ENCODE measurements around the gene WTAP. TPM values are rescaled to one million over a fixed set of nuclear protein-coding genes. Genes with fewer than 3 reads are reported as not detected.

The WTAP gene
- 100 to 1,000 TPM in 2 of 4 donors, 10 to 100 TPM in 2; 74.8 to 202 (median 133) TPM for total RNA-seq

GRCh38 chr6:159726918-159727716 is at the start of gene WTAP:
Gene WTAP (plus strand): TSS chr6:159727506. CDS start chr6:159736266, 8,760 bp downstream.
- ATAC-seq (ENCODE audit: low FRiP score) = peak; percentile 91
- TF ChIP-seq, protein P1, sequence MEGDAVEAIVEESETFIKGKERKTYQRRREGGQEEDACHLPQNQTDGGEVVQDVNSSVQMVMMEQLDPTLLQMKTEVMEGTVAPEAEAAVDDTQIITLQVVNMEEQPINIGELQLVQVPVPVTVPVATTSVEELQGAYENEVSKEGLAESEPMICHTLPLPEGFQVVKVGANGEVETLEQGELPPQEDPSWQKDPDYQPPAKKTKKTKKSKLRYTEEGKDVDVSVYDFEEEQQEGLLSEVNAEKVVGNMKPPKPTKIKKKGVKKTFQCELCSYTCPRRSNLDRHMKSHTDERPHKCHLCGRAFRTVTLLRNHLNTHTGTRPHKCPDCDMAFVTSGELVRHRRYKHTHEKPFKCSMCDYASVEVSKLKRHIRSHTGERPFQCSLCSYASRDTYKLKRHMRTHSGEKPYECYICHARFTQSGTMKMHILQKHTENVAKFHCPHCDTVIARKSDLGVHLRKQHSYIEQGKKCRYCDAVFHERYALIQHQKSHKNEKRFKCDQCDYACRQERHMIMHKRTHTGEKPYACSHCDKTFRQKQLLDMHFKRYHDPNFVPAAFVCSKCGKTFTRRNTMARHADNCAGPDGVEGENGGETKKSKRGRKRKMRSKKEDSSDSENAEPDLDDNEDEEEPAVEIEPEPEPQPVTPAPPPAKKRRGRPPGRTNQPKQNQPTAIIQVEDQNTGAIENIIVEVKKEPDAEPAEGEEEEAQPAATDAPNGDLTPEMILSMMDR (IDR thresholded peaks at IDR 0.05) = no peak
- peak; percentile 79 for DNase-seq (ENCODE audit: low spot score)

GRCh38 chr6:159677506-159678165 is 49.7 kb upstream of the WTAP start:
- peak; percentile 36 for ATAC-seq (ENCODE audit: low FRiP score)
- DNase-seq (ENCODE audit: low spot score) = no peak
- TF ChIP-seq, protein P1 (IDR thresholded peaks at IDR 0.05) = no peak

- ATAC-seq (ENCODE audit: low FRiP score) (peak; percentile 31), DNase-seq (ENCODE audit: low spot score) (no peak)
- TF ChIP-seq, protein P1 (IDR thresholded peaks at IDR 0.05) = no peak
Measured at GRCh38 chr6:159678574-159678973, 48.7 kb upstream of the WTAP start.

DNA sequence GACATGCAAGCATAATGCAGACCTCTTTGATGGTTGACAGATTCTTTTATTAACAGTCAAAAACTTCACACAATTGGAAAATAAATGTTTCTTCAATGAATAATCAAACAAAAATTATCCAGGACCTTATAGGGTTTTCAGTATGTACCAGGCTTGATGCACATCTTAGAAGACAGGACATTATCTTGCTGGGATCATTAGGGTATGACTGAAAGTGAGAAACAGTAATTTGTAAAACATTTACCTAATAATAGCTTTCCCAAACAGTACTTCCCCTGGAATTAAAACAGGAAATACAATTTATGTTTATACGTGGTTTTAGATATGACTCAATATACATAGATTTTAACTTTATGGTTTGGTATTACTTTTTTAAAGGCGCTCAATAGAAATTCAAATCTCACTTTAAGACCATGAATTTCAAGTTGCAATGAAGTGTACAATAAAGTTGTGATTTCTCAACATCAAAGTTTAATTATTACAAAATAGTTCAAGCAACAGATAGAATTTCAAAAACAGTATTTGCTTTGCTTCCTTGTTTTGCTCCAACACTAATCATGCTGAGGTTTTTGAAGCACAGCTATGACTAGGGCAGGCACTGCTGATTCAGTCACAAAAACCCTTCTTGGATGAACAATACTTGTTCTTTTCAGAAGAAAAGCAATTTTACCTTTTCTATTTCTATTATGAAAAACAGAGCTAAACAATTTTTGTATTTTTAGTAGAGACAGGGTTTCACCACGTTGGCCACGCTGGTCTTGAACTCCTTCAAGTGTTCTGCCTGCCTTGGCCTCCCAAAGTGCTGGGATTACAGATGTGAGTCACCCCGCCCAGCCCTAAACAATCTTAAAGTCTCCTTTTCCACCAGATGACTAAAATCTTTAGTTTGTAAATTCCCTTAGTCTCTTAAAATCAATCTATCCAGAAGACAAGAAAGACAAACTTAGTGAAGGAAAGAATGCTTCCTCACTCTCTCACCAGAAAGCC is 47.9 kb upstream of the WTAP start:
- no peak for ATAC-seq (ENCODE audit: low FRiP score)
- DNase-seq (ENCODE audit: low spot score) = no peak
- TF ChIP-seq, protein P1 (IDR thresholded peaks at IDR 0.05) = no peak

DNA sequence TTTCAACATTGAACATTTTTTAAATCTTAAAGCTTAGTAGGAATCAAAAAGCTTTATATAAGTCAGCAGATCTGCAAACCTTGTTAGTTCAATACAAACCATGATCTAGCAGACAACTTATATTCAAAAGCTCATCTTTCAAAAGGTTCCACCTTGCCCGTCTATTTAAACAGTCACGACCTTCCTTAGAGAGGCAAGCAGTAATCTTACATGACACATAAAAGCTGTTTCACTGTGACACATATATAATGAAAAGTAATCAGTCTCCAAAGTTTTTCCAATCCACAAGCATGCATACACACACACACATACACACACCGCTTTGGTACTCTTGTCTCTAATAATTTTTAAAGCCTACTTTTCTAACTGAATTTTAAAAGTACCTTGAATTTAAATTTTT is 47.2 kb upstream of the WTAP start:
- ATAC-seq (ENCODE audit: low FRiP score) (no peak), DNase-seq (ENCODE audit: low spot score) (no peak)
- TF ChIP-seq, protein P1 (IDR thresholded peaks at IDR 0.05) = no peak

GRCh38 chr6:159681191-159681880 is 46.0 kb upstream of the WTAP start:
- DNase-seq (ENCODE audit: low spot score) = no peak
- TF ChIP-seq, protein P1 (IDR thresholded peaks at IDR 0.05) = no peak
- no peak for ATAC-seq (ENCODE audit: low FRiP score)
